Mammary microvascular endothelial cell (primary cell): ENCODE results near the gene OR6B3. TPM values are rescaled to one million over a fixed set of nuclear protein-coding genes. Genes with fewer than 3 reads are reported as not detected.

Experiments used
- total RNA-seq: library from RNA; depleted of rRNA; stranded (reverse); fragments of >200 nt; gene quantifications from 2 replicates; pipeline ENCODE4 v1.2.3, GENCODE V29; 2015

OR6B3 gene
- total RNA-seq = not detected in 2 replicates

GRCh38 chr2:240053173-240054155 lies at the start of gene OR6B3:
OR6B3 (minus strand) TSS chr2:240053521.

GRCh38 chr2:240030379-240031094 lies 22.8 kb downstream of the OR6B3 start, which contains the start of gene OR6B2:
OR6B2 (minus strand) TSS chr2:240030429; CDS start chr2:240030429, 0 bp downstream.

Other genes with a start within 250 kb of the OR6B3 start
- gene NDUFA10, start 28.2 kb downstream of the OR6B3 start, total RNA-seq = 159 and 165 TPM in 2 replicates
- gene OR6B2, start 23.1 kb downstream of the OR6B3 start, total RNA-seq = not detected in 2 replicates
- 264 and 324 TPM in 2 replicates for gene COPS9, start 82.8 kb upstream of the OR6B3 start, total RNA-seq
- gene OTOS, start 87.1 kb upstream of the OR6B3 start, total RNA-seq = not detected in 2 replicates